Ecto neural progenitor cell (in vitro differentiated cells): ENCODE results near the gene ETV6.

Source experiments
- DNase-seq: peaks from one replicate; pipeline ENCODE4 v3.0.0-alpha.2; 2018; ENCODE audit warnings: low spot score

The ETV6 gene

GRCh38 chr12:11830307-11830801 lies 180.9 kb downstream of the ETV6 start:
- no peak for DNase-seq

DNA sequence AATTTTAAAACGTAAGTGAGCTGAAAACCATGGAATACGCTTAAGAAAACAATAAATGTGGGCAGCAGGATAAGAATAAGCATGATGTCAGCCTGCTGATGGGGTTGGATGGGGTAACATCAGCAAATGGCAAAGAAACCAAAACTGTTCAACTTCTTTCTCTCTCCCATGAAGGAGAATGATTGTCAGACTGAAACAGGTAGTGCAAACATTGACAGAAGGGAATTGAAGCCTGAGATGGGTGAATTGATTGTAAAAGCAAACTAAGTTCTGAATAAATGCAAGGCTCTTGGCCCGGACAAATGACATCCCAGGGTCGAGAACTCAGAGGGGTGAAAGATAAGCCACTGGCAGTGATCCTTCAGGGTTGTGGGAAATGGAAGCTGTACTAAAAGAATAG lies 182.6 kb downstream of the ETV6 start:
- no peak for DNase-seq

DNA sequence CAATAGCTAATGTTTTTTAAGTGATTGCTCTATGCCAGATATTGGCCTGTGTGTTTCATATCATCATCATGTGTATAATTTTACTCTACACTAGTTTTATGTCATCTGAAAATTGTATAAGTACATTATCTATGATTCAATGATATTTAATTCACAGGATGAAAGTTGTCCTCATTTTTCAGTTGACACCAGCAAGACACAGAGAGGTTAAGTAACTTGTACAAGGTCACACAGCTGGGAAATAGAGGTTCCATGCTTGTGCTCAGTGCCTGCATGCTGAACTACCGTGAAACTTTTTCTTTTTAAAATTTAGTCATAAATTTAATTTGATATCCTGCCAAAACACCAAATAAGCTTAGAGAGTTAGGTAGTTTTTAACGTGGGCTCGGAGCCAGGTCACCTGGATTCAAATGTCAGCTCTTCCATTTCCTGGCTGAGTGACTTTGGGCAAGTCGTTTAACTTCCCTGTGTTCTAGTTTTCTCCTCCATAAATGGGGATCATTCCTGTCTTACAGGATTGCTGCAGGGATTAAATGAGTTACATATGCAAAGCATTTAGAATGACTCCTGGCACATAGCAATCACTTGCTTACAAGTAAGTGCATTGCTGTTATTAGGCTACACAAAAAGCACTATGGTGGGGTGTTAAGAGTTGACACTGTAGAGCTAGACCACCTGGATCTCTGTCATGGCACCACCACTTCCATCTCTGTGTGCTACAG lies 183.9 kb downstream of the ETV6 start:
- no peak for DNase-seq

DNA sequence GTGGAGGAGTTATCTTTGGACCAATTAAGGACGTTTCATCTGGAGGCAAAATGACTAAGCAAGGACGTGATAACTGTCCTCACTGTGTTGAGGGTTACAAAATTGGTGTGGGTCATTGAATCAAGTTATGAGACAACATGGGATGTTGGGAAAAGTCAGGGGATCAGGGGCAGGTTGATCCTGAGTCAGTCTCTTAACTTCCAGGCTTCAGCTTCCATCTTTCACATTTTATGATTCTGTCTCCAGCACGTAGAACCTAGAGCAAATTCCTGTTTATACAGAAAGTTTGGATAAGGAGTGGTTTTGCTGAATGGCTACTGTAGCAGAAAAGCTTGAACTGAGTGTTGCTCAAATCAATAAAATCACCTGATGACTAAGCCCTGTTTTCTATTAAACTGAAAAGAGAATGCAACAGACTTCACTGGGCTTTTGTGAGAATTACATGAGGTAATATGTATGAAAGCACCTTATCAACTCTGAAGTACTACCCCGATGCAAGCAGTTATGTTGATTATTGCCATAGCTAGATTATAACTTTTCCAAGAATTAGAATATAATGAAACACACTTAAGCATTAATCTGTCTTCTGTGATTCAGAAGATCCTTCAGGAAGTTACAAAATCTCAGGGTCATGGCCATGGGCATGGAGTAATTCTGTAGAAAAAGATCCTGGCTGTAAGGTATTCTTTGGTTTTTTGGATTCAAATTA lies 184.8 kb downstream of the ETV6 start:
- DNase-seq, result no peak

DNA sequence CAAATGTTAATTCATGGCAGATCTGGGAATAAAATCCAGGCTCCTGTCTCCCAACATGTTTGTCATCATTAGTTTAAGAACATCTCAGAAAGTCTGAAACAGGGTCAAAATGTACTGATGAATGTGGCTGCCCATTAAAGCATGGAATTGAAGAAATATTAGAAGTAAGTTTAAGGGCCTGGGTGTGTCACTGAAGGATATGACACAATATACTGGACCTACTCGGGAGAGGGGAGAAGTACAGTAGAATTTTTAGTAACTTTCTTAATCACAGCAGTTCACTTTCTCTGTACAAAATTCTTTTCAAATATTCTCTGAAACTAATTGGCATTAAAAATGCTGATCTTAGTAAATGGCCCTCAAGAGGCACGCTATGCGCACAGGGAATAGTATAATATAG lies 185.5 kb downstream of the ETV6 start:
- no peak for DNase-seq

DNA sequence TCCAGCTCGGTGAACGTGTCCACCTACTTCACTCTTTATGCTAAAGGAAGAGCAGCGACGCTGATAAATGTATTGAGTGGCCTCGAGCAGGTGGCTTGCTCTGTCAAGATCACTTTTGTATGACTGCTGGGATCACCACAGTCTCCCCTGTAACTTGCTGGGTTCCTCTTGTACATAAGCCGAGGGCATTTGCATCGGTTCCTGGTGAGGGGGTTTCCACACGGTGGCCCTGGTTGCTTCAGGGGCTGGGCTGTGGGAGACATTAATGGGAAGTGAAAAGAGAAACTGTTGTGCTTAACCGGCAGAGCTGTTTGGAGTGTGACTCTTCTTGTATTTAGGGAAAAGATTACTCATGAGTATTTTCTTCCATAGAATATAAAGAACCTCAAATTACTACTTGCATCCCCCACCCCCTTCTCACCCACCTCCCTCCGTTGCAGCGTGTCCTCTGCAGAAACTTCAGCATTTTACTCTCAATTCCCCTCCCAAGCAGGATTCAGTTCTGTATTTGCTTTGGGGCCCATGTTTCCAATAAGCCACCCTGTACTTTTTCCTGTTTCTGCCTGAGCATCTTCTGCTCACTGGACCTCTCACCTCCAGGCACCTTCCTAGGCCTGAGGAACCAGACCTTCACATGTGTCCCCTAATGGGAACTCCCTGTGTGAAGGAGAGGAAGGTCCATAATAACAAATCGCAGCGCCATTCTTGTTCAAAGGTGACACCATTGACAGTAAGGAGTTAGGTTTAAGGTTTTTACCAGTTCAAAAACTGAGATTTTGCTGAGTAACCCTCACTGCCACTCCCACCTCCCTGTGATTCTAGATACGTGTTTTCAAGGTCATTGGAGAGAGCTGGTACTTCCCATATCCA lies 187.0 kb downstream of the ETV6 start:
- no peak for DNase-seq

GRCh38 chr12:11837216-11837934 lies 187.9 kb downstream of the ETV6 start:
- DNase-seq, result no peak

DNA sequence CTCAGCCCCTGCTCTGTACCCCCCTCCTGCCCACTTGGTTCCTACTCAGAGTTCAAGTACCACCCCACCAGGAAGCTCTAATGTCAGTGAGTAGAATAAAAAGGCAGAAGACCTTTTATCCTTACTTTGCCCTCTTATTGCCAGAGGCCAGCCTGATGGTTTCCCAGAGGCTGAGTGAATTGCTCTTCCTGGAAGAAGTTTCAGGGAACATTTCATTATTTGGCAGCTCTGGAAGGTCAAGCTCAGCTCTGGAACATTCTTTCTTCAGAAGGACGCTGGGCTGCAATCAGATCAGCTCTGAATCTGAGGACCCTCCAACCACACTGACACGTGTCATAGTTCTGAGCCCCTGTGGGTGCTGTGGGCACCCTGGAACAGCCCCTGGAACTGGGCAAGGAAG lies 188.9 kb downstream of the ETV6 start:
- DNase-seq, result no peak

DNA sequence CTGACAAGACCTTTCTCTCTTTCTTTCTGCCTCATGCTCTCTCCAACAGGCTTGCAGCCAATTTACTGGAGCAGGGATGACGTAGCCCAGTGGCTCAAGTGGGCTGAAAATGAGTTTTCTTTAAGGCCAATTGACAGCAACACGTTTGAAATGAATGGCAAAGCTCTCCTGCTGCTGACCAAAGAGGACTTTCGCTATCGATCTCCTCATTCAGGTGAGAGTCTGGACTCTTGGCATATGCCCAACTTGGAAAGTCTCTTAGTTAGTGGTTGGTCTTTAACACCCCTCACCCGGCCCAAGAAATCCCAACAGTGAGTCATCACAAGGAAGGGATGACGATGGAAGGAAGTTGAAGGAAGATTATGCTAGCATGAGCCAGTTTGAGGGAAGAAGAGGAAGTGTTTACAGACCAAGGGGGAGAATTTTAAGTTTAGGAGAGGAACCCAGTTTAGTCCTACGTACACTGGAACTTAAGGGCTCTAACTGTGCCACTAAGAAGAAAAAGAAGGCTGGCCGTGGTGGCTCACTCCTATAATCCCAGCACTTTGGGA lies 189.7 kb downstream of the ETV6 start:
- DNase-seq, result no peak

DNA sequence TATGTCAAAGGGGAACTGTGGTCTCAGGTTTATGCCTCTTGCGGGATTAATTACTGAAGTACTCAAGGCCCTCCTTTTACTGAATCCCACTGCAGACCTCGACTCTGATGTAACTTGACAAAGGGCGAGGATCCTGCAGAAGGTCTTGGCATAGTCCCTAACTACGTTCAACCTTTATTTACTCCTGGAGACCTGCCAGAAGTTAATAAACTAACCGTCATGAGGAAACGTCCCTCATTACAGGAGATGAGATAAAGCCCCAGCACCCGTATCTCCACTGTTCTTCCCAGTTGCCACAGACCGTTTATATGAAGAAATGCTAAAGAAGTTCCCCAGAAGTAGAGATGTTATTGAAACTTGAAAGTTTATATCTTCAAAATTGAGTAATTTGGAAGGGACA lies 190.9 kb downstream of the ETV6 start:
- no peak for DNase-seq

DNA sequence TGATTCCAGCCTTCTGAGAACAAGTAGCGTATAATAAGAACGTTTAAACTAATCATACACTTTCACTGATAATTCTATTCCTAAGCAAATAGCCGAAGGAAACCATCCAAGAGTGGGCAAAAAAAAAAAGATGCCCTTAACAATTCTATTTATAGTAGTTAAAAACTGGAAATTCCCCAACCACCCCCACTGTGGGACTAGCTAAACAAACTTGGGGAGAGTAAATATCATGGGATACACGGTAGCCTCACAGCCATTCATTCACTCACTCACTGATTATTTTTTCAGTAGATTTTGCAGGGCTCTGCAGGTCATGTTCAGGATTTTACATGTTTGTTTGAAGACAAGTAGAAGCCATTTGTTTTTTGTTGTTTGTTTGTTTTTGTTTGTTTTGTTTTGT lies 197.0 kb downstream of the ETV6 start:
- DNase-seq, result no peak

GRCh38 chr12:11847539-11847938 lies 198.1 kb downstream of the ETV6 start:
- no peak for DNase-seq

DNA sequence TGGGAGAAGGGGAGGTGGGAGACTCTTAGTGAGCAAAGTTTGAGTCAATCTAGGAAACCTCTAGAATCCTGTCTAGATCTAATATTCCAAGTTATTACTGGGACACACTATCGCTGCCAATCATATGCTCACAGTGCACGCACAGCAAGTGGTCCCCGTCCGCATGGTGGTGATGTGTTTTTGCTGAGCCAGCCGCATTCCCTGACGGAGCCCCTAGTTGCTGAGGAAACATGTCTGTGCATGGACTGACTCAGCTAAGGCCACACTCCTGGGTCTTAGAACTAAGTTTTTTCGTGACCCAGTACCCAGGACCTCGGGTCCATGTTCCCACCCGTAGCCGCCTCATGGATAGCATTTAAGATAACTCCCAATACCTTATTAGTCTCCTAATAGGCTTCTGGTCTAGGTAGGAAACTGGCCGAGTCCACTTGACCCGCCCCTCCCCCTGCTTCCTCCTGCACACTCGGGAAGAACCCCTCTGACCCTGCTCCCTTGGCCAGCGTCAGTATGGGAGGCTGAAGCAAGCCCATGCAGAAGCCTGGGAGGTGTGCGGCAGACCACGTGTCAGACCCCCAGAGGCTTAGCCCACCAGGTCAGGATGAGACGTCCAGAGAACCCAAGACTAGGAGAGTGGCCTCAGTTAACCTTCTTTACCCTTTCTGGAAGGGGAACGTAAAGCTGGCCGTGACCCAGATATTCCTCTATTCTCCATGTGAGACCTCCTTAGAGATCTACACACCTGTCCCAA lies 200.5 kb downstream of the ETV6 start:
- no peak for DNase-seq

GRCh38 chr12:11853126-11853525 lies 203.7 kb downstream of the ETV6 start:
- no peak for DNase-seq

- DNase-seq, result no peak
Measured at GRCh38 chr12:11854011-11854499, 204.6 kb downstream of the ETV6 start.

GRCh38 chr12:11855983-11856374 lies 206.5 kb downstream of the ETV6 start:
- no peak for DNase-seq

DNA sequence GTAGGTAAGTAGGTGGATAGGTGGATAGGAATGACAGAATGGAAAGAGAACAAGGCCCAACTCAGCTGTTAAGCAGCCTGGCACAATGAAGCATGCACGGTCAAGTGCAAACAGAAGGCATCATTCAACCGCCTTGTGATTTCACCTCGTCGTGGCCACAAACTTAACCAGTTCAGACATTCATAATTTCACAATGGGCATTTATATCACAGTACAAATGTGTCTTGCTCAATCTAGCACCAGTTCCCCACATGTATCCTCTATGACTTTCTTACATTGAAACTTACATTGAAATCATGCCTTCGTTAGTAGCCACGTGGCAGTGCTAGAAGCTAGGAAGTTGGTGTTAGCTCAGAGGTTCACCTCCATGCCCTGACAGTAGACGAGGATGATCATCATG lies 207.5 kb downstream of the ETV6 start:
- DNase-seq, result no peak

GRCh38 chr12:11859705-11860425 lies 210.4 kb downstream of the ETV6 start:
- DNase-seq, result no peak

- DNase-seq, result peak; percentile 60
Measured at GRCh38 chr12:11861155-11861863, 211.8 kb downstream of the ETV6 start.
